ENCODE results near the gene FAM217A.

The FAM217A gene

GRCh38 chr6:4021854-4022695 lies 56.9 kb downstream of the FAM217A start:
- no peak for DNase-seq (ENCODE audit: low read depth in 4 of 4, low spot score in 1 of 4)

- peak; percentile 67 to 88 (median 78) for DNase-seq (ENCODE audit: low read depth in 4 of 4, low spot score in 1 of 4)
Measured at GRCh38 chr6:4021133-4021853, 57.6 kb downstream of the FAM217A start.

- no peak for DNase-seq (ENCODE audit: low read depth in 4 of 4, low spot score in 1 of 4)
Measured at GRCh38 chr6:4020822-4021132, 58.2 kb downstream of the FAM217A start.

GRCh38 chr6:4018924-4019236 lies 60.1 kb downstream of the FAM217A start:
- no peak for DNase-seq (ENCODE audit: low read depth in 4 of 4, low spot score in 1 of 4)

All from stimulated activated CD4-positive, alpha-beta T cell treated with anti-CD3 and anti-CD28 coated beads, Interleukin-1b, Interleukin-23, amount 100 ng/mL, for 24 hours (primary cell).